GM23338 (cell line): ENCODE measurements around the gene FAM83B. TPM values are rescaled to one million over a fixed set of nuclear protein-coding genes. Genes with fewer than 3 reads are reported as not detected.

Experiments used
- ATAC-seq: fragments of 200-7000 bp; cut with Tn5 transposase; 3 replicates; pipeline ENCODE4 v1.9.1; 2020
- DNase-seq: peaks from one replicate; pipeline ENCODE4 v3.0.0-alpha.2; 2015; ENCODE audit warnings: low spot score
- H2AFZ ChIP-seq: fragments of 200-600 bp; sonication (generic); 2 replicates; pipeline ENCODE4 v1.8.0; 2016; ENCODE audit warnings: antibody characterized with exemption, mild to moderate bottlenecking, moderate library complexity
- H3F3A ChIP-seq: fragments of 200-600 bp; sonication (generic); replicated peaks from 2 replicates; pipeline ENCODE4 v1.8.0; 2017; ENCODE audit warnings: antibody characterized with exemption, mixed run types, low read depth
- H3K27ac ChIP-seq: fragments of 200-600 bp; sonication (generic); 2 replicates; pipeline ENCODE4 v1.6.1; 2016; ENCODE audit warnings: low read depth
- H3K27me3 ChIP-seq: fragments of 200-600 bp; sonication (generic); 2 replicates; pipeline ENCODE4 v1.8.0; 2016; ENCODE audit warnings: mild to moderate bottlenecking, mixed run types, moderate library complexity; ENCODE audit not compliant: insufficient read depth
- H3K36me3 ChIP-seq: fragments of 200-600 bp; sonication (generic); 2 replicates; pipeline ENCODE4 v1.8.0; 2016; ENCODE audit warnings: mild to moderate bottlenecking; ENCODE audit not compliant: insufficient read depth
- H3K4me1 ChIP-seq: fragments of 200-600 bp; sonication (generic); 2 replicates; pipeline ENCODE4 v1.8.0; 2016; ENCODE audit warnings: mild to moderate bottlenecking, moderate library complexity; ENCODE audit not compliant: insufficient read depth
- H3K4me2 ChIP-seq: fragments of 200-600 bp; sonication (generic); 2 replicates; pipeline ENCODE4 v1.7.1; 2017; ENCODE audit warnings: mixed run types
- H3K4me3 ChIP-seq: fragments of 200-600 bp; sonication (generic); 2 replicates; pipeline ENCODE4 v1.6.1; 2016; ENCODE audit warnings: mixed run types
- H3K79me2 ChIP-seq: fragments of 200-600 bp; sonication (generic); replicated peaks from 2 replicates; pipeline ENCODE4 v1.8.0; 2017; ENCODE audit warnings: mild to moderate bottlenecking; ENCODE audit not compliant: insufficient read depth
- H3K9me2 ChIP-seq: fragments of 200-600 bp; sonication (generic); 2 replicates; pipeline ENCODE4 v1.8.0; 2017; ENCODE audit not compliant: insufficient read depth
- H4K20me1 ChIP-seq: fragments of 200-600 bp; sonication (generic); replicated peaks from 2 replicates; pipeline ENCODE4 v1.8.0; 2017; ENCODE audit warnings: mild to moderate bottlenecking; ENCODE audit not compliant: insufficient read depth
- H3K27ac Mint-ChIP-seq: 2 replicates; pipeline ENCODE4 v1.8.0; 2020; ENCODE audit warnings: inconsistent platforms, mild to moderate bottlenecking, moderate library complexity, mixed read lengths
- H3K27me3 Mint-ChIP-seq: 3 replicates; pipeline ENCODE4 v1.8.0; 2022; ENCODE audit warnings: low read depth, mild to moderate bottlenecking, moderate library complexity, mixed read lengths, inconsistent platforms; ENCODE audit not compliant: insufficient read depth, poor library complexity
- H3K36me3 Mint-ChIP-seq: 3 replicates; pipeline ENCODE4 v1.8.0; 2021; ENCODE audit warnings: low read depth, mild to moderate bottlenecking, inconsistent platforms, moderate library complexity, mixed read lengths
- H3K4me1 Mint-ChIP-seq: 3 replicates; pipeline ENCODE4 v1.8.0; 2020; ENCODE audit warnings: mild to moderate bottlenecking, inconsistent platforms, mixed read lengths
- H3K4me3 Mint-ChIP-seq: 3 replicates; pipeline ENCODE4 v1.8.0; 2021; ENCODE audit warnings: moderate library complexity, mild to moderate bottlenecking, inconsistent platforms, mixed read lengths
- H3K9me3 Mint-ChIP-seq: 3 replicates; pipeline ENCODE4 v1.8.0; 2020; ENCODE audit warnings: moderate library complexity, mild to moderate bottlenecking, inconsistent platforms, mixed read lengths
- EZH2 ChIP-seq: fragments of 200-600 bp; sonication (generic); IDR thresholded peaks from one replicate; pipeline ENCODE4 v1.8.0; 2017; ENCODE audit warnings: antibody characterized with exemption, mild to moderate bottlenecking, low read depth; ENCODE audit not compliant: unreplicated experiment
- EZH2phosphoT487 ChIP-seq: fragments of 200-600 bp; sonication (generic); IDR thresholded peaks from one replicate; pipeline ENCODE4 v1.8.1; 2018; ENCODE audit warnings: antibody characterized with exemption; ENCODE audit not compliant: unreplicated experiment
- JUNB ChIP-seq: IDR thresholded peaks from one replicate; pipeline ENCODE4 v1.6.1; 2016; ENCODE audit warnings: antibody characterized with exemption; ENCODE audit not compliant: unreplicated experiment
- NANOG ChIP-seq: IDR thresholded peaks from 2 replicates; pipeline ENCODE4 v1.6.1; 2016; ENCODE audit warnings: antibody characterized with exemption, borderline replicate concordance
- POLR2AphosphoS5 ChIP-seq: IDR thresholded peaks from 2 replicates; pipeline ENCODE4 v1.6.1; 2016; ENCODE audit warnings: antibody characterized with exemption, low read depth
- STAT1 ChIP-seq: IDR thresholded peaks from one replicate; pipeline ENCODE4 v1.6.1; 2016; ENCODE audit warnings: antibody characterized with exemption; ENCODE audit not compliant: unreplicated experiment
- ZNF114 ChIP-seq: fragments of 250-450 bp; sonication (Bioruptor Pico); IDR thresholded peaks from 2 replicates; pipeline ENCODE4 v1.5.0; 2020; ENCODE audit warnings: mild to moderate bottlenecking, moderate library complexity
- ZNF331 ChIP-seq: fragments of 250-450 bp; sonication (Bioruptor Pico); IDR thresholded peaks from 2 replicates; pipeline ENCODE4 v1.5.0; 2020; ENCODE audit warnings: low read depth, mild to moderate bottlenecking, moderate library complexity
- ZNF462 ChIP-seq: fragments of 250-450 bp; sonication (Bioruptor Pico); IDR thresholded peaks from 2 replicates; pipeline ENCODE4 v1.5.0; 2020; ENCODE audit warnings: mild to moderate bottlenecking, moderate library complexity
- polyA plus RNA-seq: library from polyadenylated mRNA; unstranded; fragments of >200 nt; fragmentation: Nextera tagmentation; extraction: Ambion mirVana; gene quantifications from 2 replicates; pipeline ENCODE4 v1.2.1, GENCODE V29; 2016
- total RNA-seq: library from RNA; depleted of rRNA; stranded (reverse); fragments of >200 nt; shearing (Covaris generic); gene quantifications from 2 replicates; pipeline ENCODE4 v1.2.3, GENCODE V29; 2014
- TF ChIP-seq, protein P1 (sequence below): IDR thresholded peaks from one replicate; pipeline ENCODE4 v1.6.1; 2018; ENCODE audit warnings: antibody characterized with exemption; ENCODE audit not compliant: unreplicated experiment
- TF ChIP-seq, protein P2 (sequence below): IDR thresholded peaks from 2 replicates; pipeline ENCODE4 v1.6.1; 2016; ENCODE audit warnings: antibody characterized with exemption
- TF ChIP-seq, protein P3 (sequence below), 2 experiments: fragments of 200-600 bp in 1 of 2; sonication (generic) in 1 of 2; conservative IDR thresholded peaks; 2 replicates each; pipeline versions ENCODE4 v1.5.1 to v1.6.1; 2016 to 2017; ENCODE audit warnings: antibody characterized with exemption in 2 of 2, low read depth in 2 of 2, mild to moderate bottlenecking in 2 of 2, moderate library complexity in 1 of 2

The FAM83B gene
- total and polyA plus RNA-seq, 2 experiments from 2014 or later = 1.4 to 7.7 TPM

GRCh38 chr6:54873599-54873998 lies 27.0 kb downstream of the FAM83B start (continued):
- no peak for TF ChIP-seq JUNB
- TF ChIP-seq EZH2phosphoT487 = no peak
- no peak for TF ChIP-seq POLR2AphosphoS5

- H3K27ac Mint-ChIP-seq = no peak overlapping the region
- H3K4me1 Mint-ChIP-seq = peaks cover 4% of the 10 kb centered on the region; the same call in 1 of the 3 replicates
- no peak overlapping the region for H3K27ac ChIP-seq
- H4K20me1 ChIP-seq = no peaks in the 10 kb centered on the region
- no peaks in the 10 kb centered on the region for H3K9me3 Mint-ChIP-seq
- DNase-seq (no peak), ATAC-seq (no peak)
- H3K9me2 ChIP-seq = no peaks in the 10 kb centered on the region
- no peak overlapping the region for H3K4me3 ChIP-seq
- no peaks in the 10 kb centered on the region for H3K36me3 ChIP-seq
- H3K36me3 Mint-ChIP-seq = no peaks in the 10 kb centered on the region
- H3F3A ChIP-seq = no peaks in the 10 kb centered on the region
- no peak overlapping the region for H3K4me2 ChIP-seq
- H3K79me2 ChIP-seq = no peaks in the 10 kb centered on the region
- H3K4me1 ChIP-seq = no peaks in the 10 kb centered on the region
- H2AFZ ChIP-seq = no peak overlapping the region
- no peak overlapping the region for H3K4me3 Mint-ChIP-seq
- no peaks in the 10 kb centered on the region for H3K27me3 ChIP-seq
- no peaks in the 10 kb centered on the region for H3K27me3 Mint-ChIP-seq
- no peak for TF ChIP-seq JUNB
- TF ChIP-seq ZNF114 (CRISPR knock-in tag) = no peak
- TF ChIP-seq ZNF462 (CRISPR knock-in tag) = no peak
- TF ChIP-seq, protein P1, sequence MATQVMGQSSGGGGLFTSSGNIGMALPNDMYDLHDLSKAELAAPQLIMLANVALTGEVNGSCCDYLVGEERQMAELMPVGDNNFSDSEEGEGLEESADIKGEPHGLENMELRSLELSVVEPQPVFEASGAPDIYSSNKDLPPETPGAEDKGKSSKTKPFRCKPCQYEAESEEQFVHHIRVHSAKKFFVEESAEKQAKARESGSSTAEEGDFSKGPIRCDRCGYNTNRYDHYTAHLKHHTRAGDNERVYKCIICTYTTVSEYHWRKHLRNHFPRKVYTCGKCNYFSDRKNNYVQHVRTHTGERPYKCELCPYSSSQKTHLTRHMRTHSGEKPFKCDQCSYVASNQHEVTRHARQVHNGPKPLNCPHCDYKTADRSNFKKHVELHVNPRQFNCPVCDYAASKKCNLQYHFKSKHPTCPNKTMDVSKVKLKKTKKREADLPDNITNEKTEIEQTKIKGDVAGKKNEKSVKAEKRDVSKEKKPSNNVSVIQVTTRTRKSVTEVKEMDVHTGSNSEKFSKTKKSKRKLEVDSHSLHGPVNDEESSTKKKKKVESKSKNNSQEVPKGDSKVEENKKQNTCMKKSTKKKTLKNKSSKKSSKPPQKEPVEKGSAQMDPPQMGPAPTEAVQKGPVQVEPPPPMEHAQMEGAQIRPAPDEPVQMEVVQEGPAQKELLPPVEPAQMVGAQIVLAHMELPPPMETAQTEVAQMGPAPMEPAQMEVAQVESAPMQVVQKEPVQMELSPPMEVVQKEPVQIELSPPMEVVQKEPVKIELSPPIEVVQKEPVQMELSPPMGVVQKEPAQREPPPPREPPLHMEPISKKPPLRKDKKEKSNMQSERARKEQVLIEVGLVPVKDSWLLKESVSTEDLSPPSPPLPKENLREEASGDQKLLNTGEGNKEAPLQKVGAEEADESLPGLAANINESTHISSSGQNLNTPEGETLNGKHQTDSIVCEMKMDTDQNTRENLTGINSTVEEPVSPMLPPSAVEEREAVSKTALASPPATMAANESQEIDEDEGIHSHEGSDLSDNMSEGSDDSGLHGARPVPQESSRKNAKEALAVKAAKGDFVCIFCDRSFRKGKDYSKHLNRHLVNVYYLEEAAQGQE = no peak
- TF ChIP-seq EZH2phosphoT487 = no peak
- no peak for TF ChIP-seq STAT1
- no peak for TF ChIP-seq NANOG
- no peak for TF ChIP-seq EZH2
- TF ChIP-seq, protein P2, sequence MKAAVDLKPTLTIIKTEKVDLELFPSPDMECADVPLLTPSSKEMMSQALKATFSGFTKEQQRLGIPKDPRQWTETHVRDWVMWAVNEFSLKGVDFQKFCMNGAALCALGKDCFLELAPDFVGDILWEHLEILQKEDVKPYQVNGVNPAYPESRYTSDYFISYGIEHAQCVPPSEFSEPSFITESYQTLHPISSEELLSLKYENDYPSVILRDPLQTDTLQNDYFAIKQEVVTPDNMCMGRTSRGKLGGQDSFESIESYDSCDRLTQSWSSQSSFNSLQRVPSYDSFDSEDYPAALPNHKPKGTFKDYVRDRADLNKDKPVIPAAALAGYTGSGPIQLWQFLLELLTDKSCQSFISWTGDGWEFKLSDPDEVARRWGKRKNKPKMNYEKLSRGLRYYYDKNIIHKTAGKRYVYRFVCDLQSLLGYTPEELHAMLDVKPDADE = no peak
- no peak for TF ChIP-seq POLR2AphosphoS5
- TF ChIP-seq ZNF331 (CRISPR knock-in tag) = no peak
- TF ChIP-seq, protein P3, sequence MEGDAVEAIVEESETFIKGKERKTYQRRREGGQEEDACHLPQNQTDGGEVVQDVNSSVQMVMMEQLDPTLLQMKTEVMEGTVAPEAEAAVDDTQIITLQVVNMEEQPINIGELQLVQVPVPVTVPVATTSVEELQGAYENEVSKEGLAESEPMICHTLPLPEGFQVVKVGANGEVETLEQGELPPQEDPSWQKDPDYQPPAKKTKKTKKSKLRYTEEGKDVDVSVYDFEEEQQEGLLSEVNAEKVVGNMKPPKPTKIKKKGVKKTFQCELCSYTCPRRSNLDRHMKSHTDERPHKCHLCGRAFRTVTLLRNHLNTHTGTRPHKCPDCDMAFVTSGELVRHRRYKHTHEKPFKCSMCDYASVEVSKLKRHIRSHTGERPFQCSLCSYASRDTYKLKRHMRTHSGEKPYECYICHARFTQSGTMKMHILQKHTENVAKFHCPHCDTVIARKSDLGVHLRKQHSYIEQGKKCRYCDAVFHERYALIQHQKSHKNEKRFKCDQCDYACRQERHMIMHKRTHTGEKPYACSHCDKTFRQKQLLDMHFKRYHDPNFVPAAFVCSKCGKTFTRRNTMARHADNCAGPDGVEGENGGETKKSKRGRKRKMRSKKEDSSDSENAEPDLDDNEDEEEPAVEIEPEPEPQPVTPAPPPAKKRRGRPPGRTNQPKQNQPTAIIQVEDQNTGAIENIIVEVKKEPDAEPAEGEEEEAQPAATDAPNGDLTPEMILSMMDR (conservative IDR thresholded peaks at IDR 0.05; ENCODE audit: low read depth in 2 of 2) = no peak
These were observed 27.9 kb downstream of the FAM83B start for GRCh38 chr6:54874349-54875048.
